HG02970 (cell line): ENCODE data around the gene ACACA.
"Not testable (repeated sequence)": the region's sequence is repeated elsewhere in the genome, so short reads cannot be mapped to it uniquely, and the experiment has no call there.

Experiments
- ATAC-seq: cut with Tn5 transposase; IDR thresholded peaks from one replicate; pipeline ENCODE4 v1.9.1; 2021; ENCODE audit warnings: mild to moderate bottlenecking, moderate library complexity, moderate number of reproducible peaks; ENCODE audit not compliant: unreplicated experiment, low FRiP score

Gene ACACA

GRCh38 chr17:37086334-37086733, 320.3 kb downstream of the ACACA start:
- ATAC-seq: no peak

- ATAC-seq: no peak
Observed at GRCh38 chr17:37084372-37084771, 322.3 kb downstream of the ACACA start.

GRCh38 chr17:37083456-37083855, 323.2 kb downstream of the ACACA start:
- ATAC-seq: no peak

- ATAC-seq: no peak
Observed at GRCh38 chr17:37082985-37083384, 323.7 kb downstream of the ACACA start.

- no peak for ATAC-seq
Observed at GRCh38 chr17:37082311-37082860, 324.2 kb downstream of the ACACA start.

- no peak for ATAC-seq
Observed at GRCh38 chr17:37081287-37081686, 325.3 kb downstream of the ACACA start.

- no peak for ATAC-seq
Observed at GRCh38 chr17:37079735-37080134, 326.9 kb downstream of the ACACA start.

- ATAC-seq: no peak
Observed at GRCh38 chr17:37079065-37079708, 327.4 kb downstream of the ACACA start.

GRCh38 chr17:37073464-37073863, 333.2 kb downstream of the ACACA start:
- not testable (repeated sequence) for ATAC-seq

GRCh38 chr17:37069087-37069486, 337.5 kb downstream of the ACACA start:
- ATAC-seq: no peak

- ATAC-seq: no peak
Observed at GRCh38 chr17:37068266-37068665, 338.4 kb downstream of the ACACA start.

- no peak for ATAC-seq
Observed at GRCh38 chr17:37067555-37068111, 339.0 kb downstream of the ACACA start.

- ATAC-seq: no peak
Observed at GRCh38 chr17:37066322-37067255, 340.0 kb downstream of the ACACA start.

- no peak for ATAC-seq
Observed at GRCh38 chr17:37065486-37066321, 340.9 kb downstream of the ACACA start.

GRCh38 chr17:37064956-37065355, 341.7 kb downstream of the ACACA start:
- ATAC-seq: no peak

GRCh38 chr17:37064206-37064605, 342.4 kb downstream of the ACACA start:
- no peak for ATAC-seq

GRCh38 chr17:37062021-37062420, 344.6 kb downstream of the ACACA start:
- no peak for ATAC-seq

- no peak for ATAC-seq
Observed at GRCh38 chr17:37060928-37061327, 345.7 kb downstream of the ACACA start.

GRCh38 chr17:37060094-37060493, 346.5 kb downstream of the ACACA start:
- ATAC-seq: no peak

GRCh38 chr17:37059493-37059892, 347.1 kb downstream of the ACACA start:
- ATAC-seq: no peak
